Astrocyte (in vitro differentiated cells and primary cell): Measurements from ENCODE around the gene BCAS1.
A peak's percentile ranks its signal among the peaks of the same experiment; 100 is the strongest.

Experiments
- CTCF ChIP-seq: IDR thresholded peaks from 2 replicates; pipeline ENCODE4 v1.5.1; 2011; ENCODE audit warnings: low read depth, mild to moderate bottlenecking, inconsistent platforms, low read length, moderate library complexity; ENCODE audit not compliant: insufficient read depth
- EZH2 ChIP-seq: IDR thresholded peaks from 2 replicates; pipeline ENCODE4 v1.6.1; 2012; ENCODE audit warnings: mild to moderate bottlenecking, low read length, inconsistent platforms; ENCODE audit not compliant: insufficient read depth

DNA sequence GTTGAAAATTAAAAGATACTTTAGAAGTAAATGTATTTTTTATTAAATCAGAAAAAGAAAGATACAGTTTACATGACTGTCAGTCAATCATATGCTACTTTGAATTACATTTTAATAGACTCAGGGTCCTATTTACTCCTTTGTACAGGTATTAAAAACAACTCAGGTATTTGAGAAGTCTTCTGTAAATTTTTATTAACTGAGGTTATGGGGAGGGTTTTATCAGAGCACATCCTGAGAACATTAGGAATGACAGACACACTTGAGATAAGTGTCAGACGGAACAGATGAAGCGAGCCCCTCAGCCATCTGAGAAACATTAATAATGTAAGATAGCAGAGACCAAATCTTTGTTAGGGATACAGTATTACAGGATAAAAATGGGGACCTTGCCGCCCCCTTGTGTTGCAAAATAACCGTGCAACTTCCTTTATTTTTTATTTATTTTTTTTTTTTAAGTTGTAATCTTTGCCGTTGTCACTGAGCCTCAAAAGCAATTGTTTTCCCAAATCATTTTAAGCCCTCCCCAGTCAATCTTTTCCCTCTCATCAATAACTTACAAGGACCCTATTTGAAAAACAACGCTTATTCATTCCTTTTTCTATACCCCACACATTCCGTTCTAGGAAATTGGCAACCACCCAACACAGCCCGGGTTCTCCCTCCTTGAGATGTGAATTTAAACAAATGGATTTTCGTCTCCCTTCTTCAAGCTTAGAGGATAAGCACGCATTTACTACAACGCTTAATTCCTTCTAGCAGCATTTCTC lies 126.7 kb downstream of the BCAS1 start:
- TF ChIP-seq CTCF (peak; percentile 67), EZH2 (no peak)
